ENCODE data around the gene ALDH16A1. TPM values are rescaled to one million over a fixed set of nuclear protein-coding genes. Genes with fewer than 3 reads are reported as not detected.

ALDH16A1 gene
- total RNA-seq, 2 donors from 2014 or later = 52.8 to 57.1 TPM

DNA sequence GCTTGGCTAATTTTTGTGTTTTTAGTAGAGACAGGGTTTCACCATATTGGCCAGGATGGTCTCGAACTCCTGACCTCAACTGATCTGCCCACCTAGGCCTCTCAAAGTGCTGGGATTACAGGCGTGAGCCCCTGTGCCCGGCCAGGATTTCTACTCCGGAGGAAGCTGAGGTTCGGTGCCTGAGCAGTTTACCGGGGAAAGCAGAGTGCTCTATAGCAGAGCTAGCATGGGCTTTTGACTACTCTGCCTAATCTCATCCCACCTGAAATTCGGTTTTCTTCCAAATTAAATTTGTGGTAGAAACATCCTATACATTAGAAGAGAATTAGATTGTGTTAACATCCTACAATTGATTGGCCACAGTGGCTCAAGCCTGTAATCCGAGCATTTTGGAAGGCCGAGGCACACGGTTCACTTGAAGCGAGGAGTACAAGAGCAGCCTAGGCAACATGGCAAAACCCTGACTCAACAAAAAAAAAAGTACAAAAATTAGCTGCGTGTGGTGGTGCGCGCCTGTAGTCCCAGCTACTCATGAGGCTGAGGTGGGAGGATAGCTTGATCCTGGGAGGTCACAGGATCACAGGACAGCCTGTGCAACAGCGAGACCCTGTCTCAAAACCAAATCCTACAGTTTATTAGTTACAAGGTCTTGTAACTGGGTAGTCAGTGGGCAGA, 36.0 kb downstream of the ALDH16A1 start:
- no peaks in the 10 kb centered on the region for H3K27me3 Mint-ChIP-seq (ENCODE audit: insufficient read depth)
- peaks cover 51% of the 10 kb centered on the region for H3K36me3 ChIP-seq (ENCODE audit: control insufficient read depth, insufficient read depth, low read length)
- TF ChIP-seq, protein P1, sequence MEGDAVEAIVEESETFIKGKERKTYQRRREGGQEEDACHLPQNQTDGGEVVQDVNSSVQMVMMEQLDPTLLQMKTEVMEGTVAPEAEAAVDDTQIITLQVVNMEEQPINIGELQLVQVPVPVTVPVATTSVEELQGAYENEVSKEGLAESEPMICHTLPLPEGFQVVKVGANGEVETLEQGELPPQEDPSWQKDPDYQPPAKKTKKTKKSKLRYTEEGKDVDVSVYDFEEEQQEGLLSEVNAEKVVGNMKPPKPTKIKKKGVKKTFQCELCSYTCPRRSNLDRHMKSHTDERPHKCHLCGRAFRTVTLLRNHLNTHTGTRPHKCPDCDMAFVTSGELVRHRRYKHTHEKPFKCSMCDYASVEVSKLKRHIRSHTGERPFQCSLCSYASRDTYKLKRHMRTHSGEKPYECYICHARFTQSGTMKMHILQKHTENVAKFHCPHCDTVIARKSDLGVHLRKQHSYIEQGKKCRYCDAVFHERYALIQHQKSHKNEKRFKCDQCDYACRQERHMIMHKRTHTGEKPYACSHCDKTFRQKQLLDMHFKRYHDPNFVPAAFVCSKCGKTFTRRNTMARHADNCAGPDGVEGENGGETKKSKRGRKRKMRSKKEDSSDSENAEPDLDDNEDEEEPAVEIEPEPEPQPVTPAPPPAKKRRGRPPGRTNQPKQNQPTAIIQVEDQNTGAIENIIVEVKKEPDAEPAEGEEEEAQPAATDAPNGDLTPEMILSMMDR (conservative IDR thresholded peaks at IDR 0.05) = no peak

DNA sequence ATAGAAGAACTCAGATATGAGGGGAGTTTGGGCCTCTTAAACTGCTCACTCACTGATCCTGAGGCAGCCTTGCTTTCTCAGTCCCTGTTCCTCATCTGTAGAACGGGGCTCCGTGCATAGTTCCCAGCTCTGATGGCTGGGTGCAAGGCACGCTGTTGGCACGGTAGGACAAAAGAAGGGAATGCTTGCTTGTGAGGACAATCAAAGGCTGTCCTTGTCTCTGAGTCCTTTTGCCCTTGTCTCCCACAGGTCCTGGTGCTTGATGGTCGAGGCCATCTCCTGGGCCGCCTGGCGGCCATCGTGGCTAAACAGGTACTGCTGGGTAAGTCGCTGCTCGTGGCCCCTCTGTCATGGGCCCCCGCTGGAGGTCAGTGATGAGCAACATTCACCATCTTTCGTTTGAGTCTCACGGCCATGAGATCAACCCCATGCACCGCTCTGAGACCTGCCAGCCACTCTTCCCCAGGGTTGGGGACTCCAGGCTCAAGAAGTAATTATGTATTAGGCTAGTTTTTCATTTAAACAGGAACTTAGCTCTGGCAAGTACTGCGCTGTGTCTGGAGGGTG, 36.7 kb downstream of the ALDH16A1 start:
- H3K9me3 ChIP-seq (ENCODE audit: control insufficient read depth, low read length) = no peaks in the 10 kb centered on the region
- no peaks in the 10 kb centered on the region for H3K27me3 ChIP-seq (ENCODE audit: control insufficient read depth, insufficient read depth, low read length, poor library complexity, severe bottlenecking)
- DNase-seq = no peak
- Mint-ChIP-seq H3K4me1 (peaks cover 9% of the 10 kb centered on the region), H3K4me3 (peak overlapping the region; percentile 99), H3K9me3 (peaks cover 2% of the 10 kb centered on the region), H3K36me3 (ENCODE audit: low read depth) (peaks cover 54% of the 10 kb centered on the region), H3K27me3 (ENCODE audit: insufficient read depth) (no peaks in the 10 kb centered on the region), H3K27ac (peak overlapping the region; percentile 99)
- WGBS, 2 experiments (ENCODE audit: insufficient coverage in 1 of 2, insufficient read length in 1 of 2) = 89 to 96% methylated on average over 12 to 15 of the region's 15 CpGs
- H3K9ac ChIP-seq (ENCODE audit: extremely low read depth, low read length, poor library complexity, severe bottlenecking) = peak overlapping the region; percentile 100
- peak overlapping the region; percentile 69 for H3K27ac ChIP-seq (ENCODE audit: low read depth, low read length)
- peaks cover 51% of the 10 kb centered on the region for H3K36me3 ChIP-seq (ENCODE audit: control insufficient read depth, insufficient read depth, low read length)
- peak overlapping the region; percentile 91 for H3K4me3 ChIP-seq (ENCODE audit: low read length)
- H3K4me1 ChIP-seq (ENCODE audit: control insufficient read depth, insufficient read depth, low read length) = peaks cover 6% of the 10 kb centered on the region
- TF ChIP-seq, protein P1 (conservative IDR thresholded peaks at IDR 0.05) = peak; percentile 12

More for the DNA sequence above, 36.0 kb downstream of the ALDH16A1 start:
- no peak for DNase-seq
- Histone ChIP-seq H3K27ac (ENCODE audit: low read depth, low read length) (peak overlapping the region; percentile 69), H3K4me3 (ENCODE audit: low read length) (peak overlapping the region; percentile 91), H3K27me3 (ENCODE audit: control insufficient read depth, insufficient read depth, low read length, poor library complexity, severe bottlenecking) (no peaks in the 10 kb centered on the region), H3K9me3 (ENCODE audit: control insufficient read depth, low read length) (no peaks in the 10 kb centered on the region), H3K9ac (ENCODE audit: extremely low read depth, low read length, poor library complexity, severe bottlenecking) (peak overlapping the region; percentile 100), H3K4me1 (ENCODE audit: control insufficient read depth, insufficient read depth, low read length) (peaks cover 6% of the 10 kb centered on the region)
- Mint-ChIP-seq H3K4me1 (peaks cover 9% of the 10 kb centered on the region), H3K36me3 (ENCODE audit: low read depth) (peaks cover 54% of the 10 kb centered on the region), H3K4me3 (peak overlapping the region; percentile 99), H3K9me3 (peaks cover 2% of the 10 kb centered on the region), H3K27ac (peak overlapping the region; percentile 99)
- WGBS, 2 experiments (ENCODE audit: insufficient coverage in 1 of 2, insufficient read length in 1 of 2) = 27 to 36% methylated on average over 10 to 15 of the region's 15 CpGs

DNA sequence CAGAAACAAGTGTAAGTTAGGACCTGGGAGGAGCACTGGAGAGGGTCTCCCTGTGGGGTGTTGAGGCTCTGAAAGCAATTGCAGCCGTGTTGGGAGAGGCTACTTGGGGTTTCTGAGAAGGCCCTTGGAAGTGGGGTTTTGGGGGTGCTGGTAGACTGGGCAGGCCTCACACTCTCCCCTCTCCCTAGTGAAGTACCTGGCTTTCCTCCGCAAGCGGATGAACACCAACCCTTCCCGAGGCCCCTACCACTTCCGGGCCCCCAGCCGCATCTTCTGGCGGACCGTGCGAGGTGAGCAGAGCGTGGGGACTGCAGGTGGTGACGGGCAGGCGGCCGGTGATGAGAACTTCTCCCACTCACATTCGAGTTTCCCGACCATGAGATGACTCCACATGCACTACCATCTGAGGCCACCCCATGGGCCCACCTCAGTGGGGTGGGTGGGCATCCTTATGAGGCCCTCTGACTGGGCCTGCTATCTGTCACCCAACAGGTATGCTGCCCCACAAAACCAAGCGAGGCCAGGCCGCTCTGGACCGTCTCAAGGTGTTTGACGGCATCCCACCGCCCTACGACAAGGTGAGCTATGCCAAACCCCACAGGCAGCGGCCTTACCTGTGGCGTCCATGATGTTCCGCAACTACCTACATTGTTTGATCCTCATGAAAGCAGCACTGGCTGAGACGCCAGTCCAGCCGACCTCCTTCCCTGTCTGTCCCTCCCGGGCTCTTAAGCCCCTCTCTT, 37.4 kb downstream of the ALDH16A1 start:
- H3K4me3 ChIP-seq (ENCODE audit: low read length) = peak overlapping the region; percentile 91
- H3K36me3 ChIP-seq (ENCODE audit: control insufficient read depth, insufficient read depth, low read length) = peaks cover 51% of the 10 kb centered on the region
- TF ChIP-seq, protein P1 (conservative IDR thresholded peaks at IDR 0.05) = no peak
- DNase-seq = no peak
- H3K27ac ChIP-seq (ENCODE audit: low read depth, low read length) = peak overlapping the region; percentile 48
- H3K27ac Mint-ChIP-seq = peak overlapping the region; percentile 99
- H3K9me3 ChIP-seq (ENCODE audit: control insufficient read depth, low read length) = no peaks in the 10 kb centered on the region
- H3K4me1 Mint-ChIP-seq = peaks cover 9% of the 10 kb centered on the region
- H3K9me3 Mint-ChIP-seq = peaks cover 2% of the 10 kb centered on the region
- peak overlapping the region; percentile 100 for H3K9ac ChIP-seq (ENCODE audit: extremely low read depth, low read length, poor library complexity, severe bottlenecking)
- WGBS, 2 experiments (ENCODE audit: insufficient coverage in 1 of 2, insufficient read length in 1 of 2) = 96 to 98% methylated on average over 20 to 27 of the region's 27 CpGs
- peak overlapping the region; percentile 99 for H3K4me3 Mint-ChIP-seq
- H3K27me3 ChIP-seq (ENCODE audit: control insufficient read depth, insufficient read depth, low read length, poor library complexity, severe bottlenecking) = no peaks in the 10 kb centered on the region
- H3K27me3 Mint-ChIP-seq (ENCODE audit: insufficient read depth) = no peaks in the 10 kb centered on the region
- peaks cover 6% of the 10 kb centered on the region for H3K4me1 ChIP-seq (ENCODE audit: control insufficient read depth, insufficient read depth, low read length)
- H3K36me3 Mint-ChIP-seq (ENCODE audit: low read depth) = peaks cover 54% of the 10 kb centered on the region

Measured in endodermal cell (in vitro differentiated cells).